H1 (cell line): Measurements from ENCODE around the gene SMYD3. TPM values are rescaled to one million over a fixed set of nuclear protein-coding genes. Genes with fewer than 3 reads are reported as not detected.

ENCODE experiments used
- CTCF ChIA-PET: fragments of 300-600 bp; sonication (Branson Sonifier 250); formaldehyde crosslinking; loops from one replicate; lab custom pipeline; 2021; ENCODE audit not compliant: partially characterized antibody; lab: Charles Lee
- POLR2A ChIA-PET: fragments of 300-600 bp; sonication (Branson Sonifier 250); formaldehyde crosslinking; loops from one replicate; lab custom pipeline; 2021; ENCODE audit warnings: inconsistent platforms; ENCODE audit not compliant: partially characterized antibody; lab: Charles Lee
- DNase-seq, 2 experiments: peaks; one replicate each; pipeline versions ENCODE4 v3.0.0 to v3.0.0-alpha.2; 2010 to 2022; ENCODE audit warnings: low spot score in 2 of 2, low read depth in 1 of 2, mixed read lengths in 1 of 2
- FAIRE-seq: peaks from 2 replicates; lab custom pipeline; 2011; peaks lifted over from hg19 to GRCh38; lab: Jason Lieb, UNC
- H2AFZ ChIP-seq: 2 replicates; pipeline ENCODE4 v1.8.1; 2012; ENCODE audit warnings: low read length, inconsistent platforms
- H2AK5ac ChIP-seq: 2 replicates; pipeline ENCODE4 v1.6.1; 2013; ENCODE audit warnings: low read depth, low read length
- H2BK120ac ChIP-seq: replicated peaks from 2 replicates; pipeline ENCODE3; 2013; ENCODE audit warnings: low read depth, low read length, inconsistent platforms
- H2BK12ac ChIP-seq: 2 replicates; pipeline ENCODE4 v1.6.1; 2013; ENCODE audit warnings: low read depth, low read length
- H2BK15ac ChIP-seq: 2 replicates; pipeline ENCODE4 v1.6.1; 2013; ENCODE audit warnings: low read length
- H2BK20ac ChIP-seq: 2 replicates; pipeline ENCODE4 v1.6.1; 2013; ENCODE audit warnings: low read length
- H2BK5ac ChIP-seq: 2 replicates; pipeline ENCODE4 v1.6.1; 2013; ENCODE audit warnings: low read depth, low read length
- H3K14ac ChIP-seq: 2 replicates; pipeline ENCODE4 v1.6.1; 2013; ENCODE audit warnings: inconsistent platforms; ENCODE audit not compliant: insufficient read length
- H3K18ac ChIP-seq: 2 replicates; pipeline ENCODE4 v1.6.1; 2013; ENCODE audit warnings: low read length; ENCODE audit errors: extremely low read depth
- H3K23ac ChIP-seq: 2 replicates; pipeline ENCODE4 v1.6.1; 2013; ENCODE audit warnings: inconsistent platforms; ENCODE audit not compliant: insufficient read length
- H3K23me2 ChIP-seq: 2 replicates; pipeline ENCODE4 v1.6.1; 2013; ENCODE audit warnings: low read depth, low read length
- H3K27ac ChIP-seq: 2 replicates; pipeline ENCODE4 v1.6.1; 2011; ENCODE audit warnings: low read depth, low read length, inconsistent platforms
- H3K27me3 ChIP-seq, 4 experiments: replicated peaks in 1 of 4; 1 replicate in 1 of 4; 2 replicates in 3 of 4; pipeline versions ENCODE4 v1.6.1 to v1.8.1; 2011 to 2013; ENCODE audit warnings: low read length in 3 of 4, mild to moderate bottlenecking in 3 of 4, inconsistent platforms in 2 of 4, mixed read lengths in 2 of 4, moderate library complexity in 1 of 4; ENCODE audit not compliant: control insufficient read depth in 3 of 4, insufficient read depth in 3 of 4; ENCODE audit errors: extremely low read depth in 1 of 4
- H3K36me3 ChIP-seq, 4 experiments: 2 replicates each; pipeline versions ENCODE4 v1.6.1 to v1.8.1; 2011 to 2013; ENCODE audit warnings: mild to moderate bottlenecking in 4 of 4, low read length in 3 of 4, moderate library complexity in 2 of 4, control low read depth in 1 of 4, inconsistent platforms in 1 of 4; ENCODE audit not compliant: insufficient read depth in 4 of 4, control insufficient read depth in 2 of 4
- H3K4ac ChIP-seq: replicated peaks from 2 replicates; pipeline ENCODE3; 2013; ENCODE audit warnings: low read length, low read depth, mixed read lengths, inconsistent platforms; ENCODE audit not compliant: insufficient read length
- H3K4me1 ChIP-seq, 4 experiments: replicated peaks in 1 of 4; 1 replicate in 1 of 4; 2 replicates in 3 of 4; pipeline versions ENCODE4 v1.6.1 to v1.8.1; 2011 to 2013; ENCODE audit warnings: low read length in 3 of 4, inconsistent platforms in 2 of 4, mixed read lengths in 1 of 4; ENCODE audit not compliant: insufficient read depth in 4 of 4, control insufficient read depth in 3 of 4
- H3K4me2 ChIP-seq, 2 experiments: 2 replicates each; pipeline versions ENCODE4 v1.6.1 to v1.8.1; 2011 to 2013; ENCODE audit warnings: low read depth in 2 of 2, low read length in 2 of 2, control low read depth in 1 of 2, inconsistent platforms in 1 of 2, mild to moderate bottlenecking in 1 of 2; ENCODE audit not compliant: insufficient read depth in 1 of 2
- H3K4me3 ChIP-seq, 4 experiments: fragments of 200-600, 300-600 bp in 1 of 4; sonication (generic), shearing (Covaris generic), sonication (Bioruptor Twin) in 1 of 4; 2 replicates each; pipeline versions ENCODE4 v1.5.1 to v1.8.1; 2011 to 2016; ENCODE audit warnings: low read length in 4 of 4, low read depth in 3 of 4, control low read depth in 2 of 4, inconsistent platforms in 2 of 4, mild to moderate bottlenecking in 2 of 4, mixed read lengths in 1 of 4, moderate library complexity in 1 of 4; ENCODE audit not compliant: insufficient read depth in 2 of 4; ENCODE audit errors: extremely low read depth in 1 of 4
- H3K56ac ChIP-seq: replicated peaks from 2 replicates; pipeline ENCODE3; 2013; ENCODE audit warnings: low read depth, mild to moderate bottlenecking, mixed read lengths, low read length, inconsistent platforms; ENCODE audit not compliant: insufficient read length
- H3K79me1 ChIP-seq: 2 replicates; pipeline ENCODE4 v1.6.1; 2013; ENCODE audit warnings: low read depth, low read length, control low read depth
- H3K79me2 ChIP-seq, 2 experiments: 2 replicates each; pipeline versions ENCODE4 v1.6.1 to v1.8.1; 2012 to 2013; ENCODE audit warnings: low read length in 2 of 2, mild to moderate bottlenecking in 2 of 2, inconsistent platforms in 1 of 2; ENCODE audit not compliant: insufficient read depth in 2 of 2, control insufficient read depth in 1 of 2
- H3K9ac ChIP-seq, 4 experiments: replicated peaks in 1 of 4; 1 replicate in 1 of 4; 2 replicates in 3 of 4; pipeline versions ENCODE4 v1.6.1 to v1.8.1; 2011 to 2013; ENCODE audit warnings: low read depth in 3 of 4, low read length in 3 of 4, control low read depth in 2 of 4, mild to moderate bottlenecking in 2 of 4, moderate library complexity in 2 of 4, inconsistent platforms in 1 of 4; ENCODE audit errors: extremely low read depth in 1 of 4
- H3K9me3 ChIP-seq, 2 experiments: 2 replicates each; pipeline versions ENCODE4 v1.6.1 to v1.8.1; 2012 to 2013; ENCODE audit warnings: mild to moderate bottlenecking in 2 of 2, moderate library complexity in 2 of 2, control low read depth in 1 of 2, inconsistent platforms in 1 of 2, low read depth in 1 of 2, low read length in 1 of 2, mixed read lengths in 1 of 2; ENCODE audit not compliant: insufficient read depth in 2 of 2
- H4K20me1 ChIP-seq, 2 experiments: replicated peaks in 1 of 2; 2 replicates each; pipeline versions ENCODE3 to v1.8.1; 2011 to 2013; ENCODE audit warnings: inconsistent platforms in 2 of 2, low read length in 2 of 2, mild to moderate bottlenecking in 1 of 2; ENCODE audit not compliant: insufficient read depth in 2 of 2, control insufficient read depth in 1 of 2
- H4K5ac ChIP-seq: 2 replicates; pipeline ENCODE4 v1.6.1; 2013; ENCODE audit warnings: low read length, low read depth, mixed read lengths, inconsistent platforms; ENCODE audit not compliant: insufficient read length
- H4K8ac ChIP-seq: 2 replicates; pipeline ENCODE4 v1.8.0; 2013; ENCODE audit warnings: mild to moderate bottlenecking, moderate library complexity, low read length, inconsistent platforms; ENCODE audit not compliant: insufficient read depth; ENCODE audit errors: extremely low read depth
- H4K91ac ChIP-seq: replicated peaks from 2 replicates; pipeline ENCODE3; 2013; ENCODE audit warnings: low read length, mixed read lengths, inconsistent platforms; ENCODE audit not compliant: insufficient read length
- CTBP2 ChIP-seq: IDR thresholded peaks from 2 replicates; pipeline ENCODE4 v1.7.0; 2011; ENCODE audit warnings: borderline replicate concordance, mild to moderate bottlenecking, moderate library complexity, mixed read lengths, low read length; ENCODE audit not compliant: insufficient read depth, insufficient read length
- GTF2F1 ChIP-seq: IDR thresholded peaks from 2 replicates; pipeline ENCODE4 v1.6.1; 2012; ENCODE audit warnings: low read depth, low read length, improper control_type of control experiment, borderline replicate concordance
- HDAC6 ChIP-seq: IDR thresholded peaks from one replicate; pipeline ENCODE4 v1.7.1; 2012; ENCODE audit warnings: low read depth, mild to moderate bottlenecking, inconsistent platforms, low read length, moderate library complexity
- JUN ChIP-seq: IDR thresholded peaks from 2 replicates; pipeline ENCODE4 v1.6.1; 2011; ENCODE audit warnings: low read depth, mild to moderate bottlenecking, improper control_type of control experiment, low read length
- KDM1A ChIP-seq: fragments of 200-600, 300-600 bp; sonication (generic); IDR thresholded peaks from 2 replicates; pipeline ENCODE4 v1.7.1; 2016; ENCODE audit warnings: mild to moderate bottlenecking, low read length, borderline replicate concordance
- POLR2AphosphoS5 ChIP-seq: IDR thresholded peaks from 2 replicates; pipeline ENCODE4 v1.6.1; 2011; ENCODE audit warnings: low read depth, low read length
- RBBP5 ChIP-seq: IDR thresholded peaks from 2 replicates; pipeline ENCODE4 v1.7.1; 2012; ENCODE audit warnings: low read depth, mild to moderate bottlenecking, inconsistent platforms, low read length, moderate library complexity, borderline replicate concordance
- RFX5 ChIP-seq: IDR thresholded peaks from 2 replicates; pipeline ENCODE4 v1.6.1; 2011; ENCODE audit warnings: low read depth, low read length, improper control_type of control experiment, borderline replicate concordance
- RNF2 ChIP-seq: fragments of 200-900, 300-1000 bp; sonication (generic); IDR thresholded peaks from 2 replicates; pipeline ENCODE4 v1.7.1; 2016; ENCODE audit warnings: borderline replicate concordance, low read depth, mild to moderate bottlenecking, antibody characterized with exemption, low read length; ENCODE audit not compliant: poor library complexity, severe bottlenecking; ENCODE audit errors: missing control alignments
- SIN3A ChIP-seq, 2 experiments: IDR thresholded peaks in 1 of 2; conservative IDR thresholded peaks in 1 of 2; 2 replicates each; pipeline ENCODE4 v1.6.1; 2011 to 2012; ENCODE audit warnings: low read length in 2 of 2, improper control_type of control experiment in 1 of 2, low read depth in 1 of 2, mild to moderate bottlenecking in 1 of 2
- SRF ChIP-seq: IDR thresholded peaks from 2 replicates; pipeline ENCODE4 v1.6.1; 2011; ENCODE audit warnings: mild to moderate bottlenecking, low read depth, low read length, moderate library complexity
- SUZ12 ChIP-seq: fragments of 200-600 bp; sonication (generic); IDR thresholded peaks from 2 replicates; pipeline ENCODE4 v1.6.1; 2012; ENCODE audit warnings: mild to moderate bottlenecking, inconsistent platforms, low read length, moderate library complexity, mixed read lengths
- TCF12 ChIP-seq: IDR thresholded peaks from 2 replicates; pipeline ENCODE4 v1.6.1; 2011; ENCODE audit warnings: low read depth, mild to moderate bottlenecking, low read length
- WGBS, 2 experiments: shearing (Covaris generic) in 1 of 2; methylation state at CpG; one replicate each; pipeline versions ENCODE4 v1.1.6 to v1.1.7; 2013 to 2015; ENCODE audit warnings: low lambda C conversion rate in 2 of 2, mixed read lengths in 2 of 2, inconsistent platforms in 1 of 2, low coverage in 1 of 2, missing lambda C conversion rate in 1 of 2; ENCODE audit not compliant: insufficient replicate concordance in 2 of 2, insufficient coverage in 1 of 2, insufficient read length in 1 of 2; ENCODE audit errors: extremely low coverage in 1 of 2, missing lambda C conversion rate in 1 of 2; 5-methylcytosine and 5-hydroxymethylcytosine counted together
- polyA plus RNA-seq, 7 experiments: library from polyadenylated mRNA; depleted of rRNA in 3 of 7; stranded (reverse) in 5 of 7; unstranded in 2 of 7; fragments of >200 nt in 5 of 7; fragments of 200-250 nt in 2 of 7; gene quantifications; 1 replicate in 5 of 7; 2 replicates in 1 of 7; 4 replicates in 1 of 7; pipeline versions ENCODE4 v1.2.1 to v1.2.3, GENCODE V29; 2011 to 2013; ENCODE audit warnings: missing spikeins in 2 of 7, mixed read lengths in 2 of 7
- total RNA-seq: library from RNA; stranded (reverse); fragmentation: NEBNext Ultra II Directional; extraction: Animal tissue kit (Norgen Biotek cat#: 25700); gene quantifications from 2 replicates; pipeline ENCODE4 v1.2.1, GENCODE V29; 2021

Gene SMYD3
- total and polyA plus RNA-seq, 2 of the 8 experiments (the other 6 are each of a cell fraction or from before 2014, with no cell fraction given), result 17.3 to 25.4 TPM

GRCh38 chr1:245881767-245882391 lies 625.2 kb downstream of the SMYD3 start:
- H2AK5ac ChIP-seq, result no peak overlapping the region
- H3K36me3 ChIP-seq, result no peaks in the 10 kb centered on the region
- H3K14ac ChIP-seq, result no peak overlapping the region
- POLR2A ChIA-PET, result no interaction called here
- no peak overlapping the region for H2BK15ac ChIP-seq
- DNase-seq, result no peak
- H3K4me1 ChIP-seq, result no peaks in the 10 kb centered on the region
- H4K8ac ChIP-seq, result no peak overlapping the region
- no peaks in the 10 kb centered on the region for H3K23me2 ChIP-seq
- H3K56ac ChIP-seq, result no peak overlapping the region
- no peaks in the 10 kb centered on the region for H3K27me3 ChIP-seq
- H4K91ac ChIP-seq, result no peak overlapping the region
- H2AFZ ChIP-seq, result no peak overlapping the region
- H2BK20ac ChIP-seq, result no peak overlapping the region
- no peak overlapping the region for H2BK120ac ChIP-seq
- H3K9ac ChIP-seq, result no peak overlapping the region
- no peaks in the 10 kb centered on the region for H3K79me1 ChIP-seq
- no peak overlapping the region for H3K27ac ChIP-seq
- CTCF ChIA-PET, result interaction anchor here (1.2 to 2.7 kb wide), 3 partner anchors 9 to 46 kb away, joined by 3 to 10 read pairs (median 6); no protein-coding TSS in a partner anchor
- H2BK5ac ChIP-seq, result no peak overlapping the region
- H4K5ac ChIP-seq, result no peak overlapping the region
- H3K23ac ChIP-seq, result no peak overlapping the region
- no peaks in the 10 kb centered on the region for H3K79me2 ChIP-seq
- H3K18ac ChIP-seq, result no peak overlapping the region
- H3K4me2 ChIP-seq, result no peak overlapping the region
- H4K20me1 ChIP-seq, result no peaks in the 10 kb centered on the region
- H3K4me3 ChIP-seq, result no peak overlapping the region
- no peaks in the 10 kb centered on the region for H3K9me3 ChIP-seq
- no peak overlapping the region for H3K4ac ChIP-seq
- H2BK12ac ChIP-seq, result no peak overlapping the region
- 74% methylated on average over 10 of the region's 10 CpGs; no CpG with 5 or more reads in 1 of the 2 experiments for WGBS, 2 experiments
- FAIRE-seq, result no peak
- TF ChIP-seq SRF, result no peak
- TF ChIP-seq TCF12, result no peak
- no peak for TF ChIP-seq POLR2AphosphoS5
- TF ChIP-seq RBBP5, result no peak
- no peak for TF ChIP-seq RFX5
- no peak for TF ChIP-seq SIN3A (conservative IDR thresholded peaks at IDR 0.05 in 1 of 2, IDR thresholded peaks at IDR 0.05 in 1 of 2; ENCODE audit: low read depth in 1 of 2, low read length in 2 of 2)
- no peak for TF ChIP-seq RNF2
- TF ChIP-seq JUN, result no peak
- TF ChIP-seq KDM1A, result no peak
- no peak for TF ChIP-seq HDAC6
- no peak for TF ChIP-seq GTF2F1
- no peak for TF ChIP-seq CTBP2
- TF ChIP-seq SUZ12, result no peak
